OCI-LY1 (cell line): Measurements from ENCODE around the gene A2ML1.
"Not testable (repeated sequence)": the region's sequence is repeated elsewhere in the genome, so short reads cannot be mapped to it uniquely, and the experiment has no call there.

Experiments used
- H2AFZ ChIP-seq: fragments of 200-600 bp; sonication (generic), shearing (Covaris generic); 2 replicates; pipeline ENCODE4 v1.6.0; 2014; ENCODE audit warnings: antibody characterized with exemption, mild to moderate bottlenecking, low read length
- H3F3A ChIP-seq: fragments of 200-600 bp; sonication (generic), shearing (Covaris generic); 2 replicates; pipeline ENCODE4 v1.6.0; 2014; ENCODE audit warnings: mild to moderate bottlenecking, antibody characterized with exemption, low read length, moderate library complexity; ENCODE audit not compliant: insufficient read depth
- H3K27ac ChIP-seq: fragments of 200-600 bp; sonication (generic); 2 replicates; pipeline ENCODE4 v1.5.1; 2014; ENCODE audit warnings: low read length, mixed run types, mild to moderate bottlenecking, low read depth; ENCODE audit not compliant: poor library complexity, severe bottlenecking
- H3K27me3 ChIP-seq: fragments of 200-600 bp; sonication (generic); 2 replicates; pipeline ENCODE4 v1.6.0; 2014; ENCODE audit warnings: antibody characterized with exemption, mild to moderate bottlenecking, low read length, moderate library complexity; ENCODE audit not compliant: insufficient read depth
- H3K36me3 ChIP-seq: fragments of 200-600 bp; sonication (generic); 2 replicates; pipeline ENCODE4 v1.6.1; 2014; ENCODE audit warnings: mild to moderate bottlenecking, antibody characterized with exemption, low read length, moderate library complexity, mixed read lengths; ENCODE audit not compliant: insufficient read depth
- H3K4me1 ChIP-seq: fragments of 200-600 bp; sonication (generic); 2 replicates; pipeline ENCODE4 v1.5.1; 2014; ENCODE audit warnings: mild to moderate bottlenecking, low read length, moderate library complexity; ENCODE audit not compliant: insufficient read depth, severe bottlenecking
- H3K4me2 ChIP-seq: fragments of 200-600 bp; sonication (generic), shearing (Covaris generic); 2 replicates; pipeline ENCODE4 v1.6.1; 2014; ENCODE audit warnings: low read length
- H3K4me3 ChIP-seq: fragments of 200-600 bp; sonication (generic); 2 replicates; pipeline ENCODE4 v1.5.1; 2014; ENCODE audit warnings: low read length, low read depth, mild to moderate bottlenecking, mixed read lengths; ENCODE audit not compliant: poor library complexity, severe bottlenecking
- H3K79me2 ChIP-seq: fragments of 200-600 bp; shearing (Covaris generic); 2 replicates; pipeline ENCODE4 v1.6.1; 2016; ENCODE audit warnings: mixed run types, low read length, mixed read lengths; ENCODE audit not compliant: insufficient read depth
- H3K9ac ChIP-seq: fragments of 200-600 bp; sonication (generic), shearing (Covaris generic); 2 replicates; pipeline ENCODE4 v1.6.1; 2014; ENCODE audit warnings: mild to moderate bottlenecking, low read length, mixed read lengths
- H3K9me2 ChIP-seq: fragments of 200-600 bp; sonication (generic), shearing (Covaris generic); 2 replicates; pipeline ENCODE4 v1.6.1; 2014; ENCODE audit warnings: low read depth, mild to moderate bottlenecking, low read length, mixed read lengths
- H3K9me3 ChIP-seq: fragments of 200-600 bp; shearing (Covaris generic); 2 replicates; pipeline ENCODE4 v1.6.1; 2014; ENCODE audit warnings: low read length, mixed read lengths
- H4K20me1 ChIP-seq: fragments of 200-600 bp; sonication (generic), shearing (Covaris generic); 2 replicates; pipeline ENCODE4 v1.6.0; 2016; ENCODE audit warnings: mild to moderate bottlenecking, low read length; ENCODE audit not compliant: insufficient read depth
- EZH2 ChIP-seq: fragments of 200-600 bp; sonication (generic), shearing (Covaris generic); IDR thresholded peaks from 2 replicates; pipeline ENCODE4 v1.8.0; 2017; ENCODE audit warnings: borderline replicate concordance, mixed run types, mild to moderate bottlenecking, antibody characterized with exemption, low read length, moderate library complexity, mixed read lengths
- TF ChIP-seq, protein P1 (sequence below): fragments of 200-600 bp; sonication (generic), shearing (Covaris generic); IDR thresholded peaks from 2 replicates; pipeline ENCODE4 v1.5.1; 2017; ENCODE audit warnings: mild to moderate bottlenecking, antibody characterized with exemption, low read length, moderate library complexity, mixed read lengths

A2ML1 gene

DNA sequence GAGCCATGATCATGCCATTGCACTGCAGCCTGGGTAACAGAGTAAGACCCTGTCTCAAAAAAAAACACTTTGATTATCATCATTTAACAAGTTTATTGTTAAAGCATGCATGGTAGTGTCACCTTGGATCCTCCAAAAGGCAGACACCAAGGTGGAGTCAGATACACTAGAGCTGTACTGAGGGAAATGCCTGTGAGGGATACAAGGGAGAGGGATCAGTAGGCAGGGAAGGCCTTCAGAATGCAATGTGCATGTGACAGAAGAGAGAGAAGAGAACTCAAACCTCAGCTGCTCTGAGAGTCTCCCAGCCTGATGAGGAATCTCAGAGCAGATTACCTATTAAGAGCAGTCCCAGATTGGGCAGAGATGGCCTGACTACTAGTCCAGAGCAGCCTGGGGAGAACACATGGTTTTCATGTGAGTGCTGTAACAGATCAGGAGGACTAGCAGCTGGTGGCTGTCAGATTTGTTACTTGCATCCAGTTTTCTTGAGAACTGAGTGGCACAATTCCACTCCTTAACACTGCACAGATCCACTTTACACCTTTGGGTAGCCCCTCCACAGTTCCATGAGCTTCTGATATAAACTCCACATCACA, 38.0 kb upstream of the A2ML1 start:
- Histone ChIP-seq H3K79me2 (no peaks in the 10 kb centered on the region), H3K27me3 (no peaks in the 10 kb centered on the region), H3K4me2 (no peak overlapping the region), H3K4me3 (no peak overlapping the region), H3K4me1 (no peaks in the 10 kb centered on the region), H3K27ac (no peak overlapping the region), H3K36me3 (peaks cover 19% of the 10 kb centered on the region; the same call in 1 of the 2 replicates), H4K20me1 (no peaks in the 10 kb centered on the region), H3F3A (no peaks in the 10 kb centered on the region), H3K9me2 (no peaks in the 10 kb centered on the region), H3K9ac (no peak overlapping the region), H3K9me3 (no peaks in the 10 kb centered on the region), H2AFZ (no peak overlapping the region)
- TF ChIP-seq, protein P1, sequence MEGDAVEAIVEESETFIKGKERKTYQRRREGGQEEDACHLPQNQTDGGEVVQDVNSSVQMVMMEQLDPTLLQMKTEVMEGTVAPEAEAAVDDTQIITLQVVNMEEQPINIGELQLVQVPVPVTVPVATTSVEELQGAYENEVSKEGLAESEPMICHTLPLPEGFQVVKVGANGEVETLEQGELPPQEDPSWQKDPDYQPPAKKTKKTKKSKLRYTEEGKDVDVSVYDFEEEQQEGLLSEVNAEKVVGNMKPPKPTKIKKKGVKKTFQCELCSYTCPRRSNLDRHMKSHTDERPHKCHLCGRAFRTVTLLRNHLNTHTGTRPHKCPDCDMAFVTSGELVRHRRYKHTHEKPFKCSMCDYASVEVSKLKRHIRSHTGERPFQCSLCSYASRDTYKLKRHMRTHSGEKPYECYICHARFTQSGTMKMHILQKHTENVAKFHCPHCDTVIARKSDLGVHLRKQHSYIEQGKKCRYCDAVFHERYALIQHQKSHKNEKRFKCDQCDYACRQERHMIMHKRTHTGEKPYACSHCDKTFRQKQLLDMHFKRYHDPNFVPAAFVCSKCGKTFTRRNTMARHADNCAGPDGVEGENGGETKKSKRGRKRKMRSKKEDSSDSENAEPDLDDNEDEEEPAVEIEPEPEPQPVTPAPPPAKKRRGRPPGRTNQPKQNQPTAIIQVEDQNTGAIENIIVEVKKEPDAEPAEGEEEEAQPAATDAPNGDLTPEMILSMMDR = no peak
- TF ChIP-seq EZH2 = no peak

DNA sequence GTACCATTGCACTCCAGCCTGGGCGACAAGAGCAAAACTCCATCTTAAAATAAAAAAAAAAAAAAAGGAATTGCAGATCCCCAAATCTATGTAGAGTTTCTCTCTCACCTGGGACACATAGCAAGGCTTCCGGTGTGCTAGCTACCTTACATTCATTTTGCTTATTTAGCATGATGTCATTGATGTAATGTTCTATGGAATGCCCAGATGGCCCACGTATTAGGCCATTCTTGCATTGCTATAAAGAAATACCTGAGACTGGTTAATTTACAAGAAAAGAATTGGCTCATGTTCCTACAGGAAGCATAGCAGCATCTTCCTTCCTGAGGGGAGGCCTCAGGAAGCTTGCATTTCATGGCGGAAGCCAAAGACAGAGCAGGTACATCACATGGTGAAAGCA, 36.9 kb upstream of the A2ML1 start:
- H3K4me2 ChIP-seq = no peak overlapping the region
- H3K4me1 ChIP-seq = no peaks in the 10 kb centered on the region
- H3K9ac ChIP-seq = no peak overlapping the region
- TF ChIP-seq, protein P1 = no peak
- TF ChIP-seq EZH2 = no peak
- no peaks in the 10 kb centered on the region for H4K20me1 ChIP-seq
- peaks cover 18% of the 10 kb centered on the region; the same call in 1 of the 2 replicates for H3K36me3 ChIP-seq
- H2AFZ ChIP-seq = no peak overlapping the region
- no peaks in the 10 kb centered on the region for H3K27me3 ChIP-seq
- H3K9me3 ChIP-seq = no peaks in the 10 kb centered on the region
- no peak overlapping the region for H3K27ac ChIP-seq
- H3K9me2 ChIP-seq = no peaks in the 10 kb centered on the region
- no peak overlapping the region for H3K4me3 ChIP-seq
- no peaks in the 10 kb centered on the region for H3F3A ChIP-seq
- no peaks in the 10 kb centered on the region for H3K79me2 ChIP-seq

DNA sequence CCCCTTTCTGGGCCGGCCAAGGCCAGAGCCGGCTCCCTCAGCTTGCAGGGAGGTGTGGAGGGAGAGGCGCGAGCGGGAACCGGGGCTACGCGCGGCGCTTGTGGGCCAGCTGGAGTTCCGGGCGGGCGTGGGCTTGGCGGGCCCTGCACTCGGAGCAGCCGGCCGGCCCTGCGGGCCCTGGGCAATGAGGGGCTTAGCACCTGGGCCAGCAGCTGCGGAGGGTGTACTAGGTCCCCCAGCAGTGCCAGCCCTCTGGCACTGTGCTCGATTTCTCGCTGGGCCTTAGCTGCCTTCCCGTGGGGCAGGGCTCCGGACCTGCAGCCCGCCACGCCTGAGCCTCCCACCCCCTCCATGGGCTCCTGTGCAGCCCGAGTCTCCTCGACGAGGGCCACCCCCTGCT, 35.2 kb upstream of the A2ML1 start:
- not testable (repeated sequence) for H3K4me2 ChIP-seq, H3K4me1 ChIP-seq, H3K9ac ChIP-seq, H3K9me2 ChIP-seq, H2AFZ ChIP-seq, H3K9me3 ChIP-seq, H4K20me1 ChIP-seq, H3K27me3 ChIP-seq, H3K79me2 ChIP-seq, H3K4me3 ChIP-seq, H3F3A ChIP-seq, H3K27ac ChIP-seq
- H3K36me3 ChIP-seq = peaks cover 15% of the 10 kb centered on the region; the same call in 1 of the 2 replicates

DNA sequence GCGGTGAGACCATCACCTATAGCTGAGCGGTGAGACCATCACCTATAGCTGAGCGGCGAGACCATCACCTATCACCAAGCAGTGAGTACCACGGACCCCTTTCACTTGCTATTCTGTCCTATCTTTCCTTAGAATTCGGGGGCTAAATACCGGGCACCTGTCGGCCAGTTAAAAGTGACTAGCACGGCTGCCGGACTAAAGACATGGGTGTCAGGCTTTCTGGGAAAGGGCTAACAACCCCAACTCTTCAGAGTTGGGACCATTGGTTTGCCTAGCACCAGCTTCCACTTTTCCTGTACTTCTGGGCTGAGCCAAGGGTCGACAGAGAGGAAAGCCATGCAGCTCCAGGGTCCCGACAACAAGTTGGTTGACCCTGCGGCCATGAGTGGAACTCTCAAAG, 33.7 kb upstream of the A2ML1 start:
- H3K9me3 ChIP-seq, H4K20me1 ChIP-seq, H3K79me2 ChIP-seq, H3K27me3 ChIP-seq, H2AFZ ChIP-seq, H3F3A ChIP-seq, H3K27ac ChIP-seq, H3K36me3 ChIP-seq, H3K4me3 ChIP-seq, H3K4me2 ChIP-seq, H3K9ac ChIP-seq, H3K9me2 ChIP-seq, H3K4me1 ChIP-seq: not testable (repeated sequence)

DNA sequence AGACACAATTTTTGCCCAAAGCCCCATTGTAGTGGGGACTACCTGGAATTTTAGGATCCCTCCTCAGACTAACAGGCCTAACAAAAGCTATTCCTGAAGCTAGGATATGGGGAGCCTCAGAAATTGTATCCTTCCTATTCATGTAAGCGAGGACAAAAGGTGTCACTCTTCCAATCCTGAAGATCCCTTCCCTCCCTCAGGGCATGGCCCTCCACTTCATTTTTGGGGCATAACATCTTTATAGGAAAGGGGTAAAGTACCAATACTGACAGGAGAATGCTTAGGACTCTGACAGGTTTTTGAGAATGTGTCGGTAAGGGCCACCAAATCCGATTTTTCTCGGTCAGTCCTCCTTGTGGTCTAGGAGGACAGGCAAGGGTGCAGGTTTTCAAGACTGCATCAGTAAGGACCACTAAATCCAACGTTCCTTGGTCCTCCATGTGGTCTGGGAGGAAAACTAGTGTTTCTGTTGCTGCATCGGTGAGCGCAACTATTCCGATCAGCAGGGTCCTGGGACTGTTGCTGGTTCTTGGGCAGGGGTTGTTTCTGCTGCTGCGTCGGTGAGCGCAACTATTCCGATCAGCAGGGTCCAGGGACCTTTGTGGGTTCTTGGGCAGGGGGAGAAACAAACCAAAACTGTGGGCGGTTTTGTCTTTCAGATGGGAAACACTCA, 32.9 kb upstream of the A2ML1 start:
- not testable (repeated sequence) for H3K36me3 ChIP-seq, H3K4me1 ChIP-seq, H2AFZ ChIP-seq, H3F3A ChIP-seq, H4K20me1 ChIP-seq, H3K9ac ChIP-seq, H3K27me3 ChIP-seq, H3K27ac ChIP-seq, H3K9me2 ChIP-seq, H3K9me3 ChIP-seq, H3K4me3 ChIP-seq, H3K79me2 ChIP-seq, H3K4me2 ChIP-seq

DNA sequence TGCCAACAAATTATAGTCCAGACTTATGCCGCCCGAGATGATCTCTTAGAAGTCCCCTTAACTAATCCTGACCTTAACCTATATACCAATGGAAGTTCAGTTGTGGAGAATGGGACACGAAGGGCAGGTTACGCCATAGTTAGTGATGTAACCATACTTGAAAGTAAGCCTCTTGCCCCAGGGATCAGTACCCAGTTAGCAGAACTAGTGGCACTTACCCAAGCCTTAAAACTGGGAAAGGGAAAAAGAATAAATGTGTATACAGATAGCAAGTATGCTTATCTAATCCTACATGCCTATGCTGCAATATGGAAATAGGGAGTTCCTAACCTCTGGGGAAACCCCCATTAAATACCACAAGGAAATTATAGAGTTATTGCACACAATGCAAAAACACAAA, 29.2 kb upstream of the A2ML1 start:
- not testable (repeated sequence) for H3K36me3 ChIP-seq, H3F3A ChIP-seq

More for the DNA sequence above, 29.2 kb upstream of the A2ML1 start:
- not testable (repeated sequence) for H3K27ac ChIP-seq, H3K9ac ChIP-seq, H3K4me3 ChIP-seq, H3K9me3 ChIP-seq, H3K4me1 ChIP-seq, H2AFZ ChIP-seq, H3K27me3 ChIP-seq, H4K20me1 ChIP-seq, H3K9me2 ChIP-seq, H3K4me2 ChIP-seq, H3K79me2 ChIP-seq
